ENCODE results near the gene MYL4.

- TF ChIP-seq CTCF (conservative IDR thresholded peaks at IDR 0.05; ENCODE audit: low read length) (no peak), EZH2phosphoT487 (IDR thresholded peaks at IDR 0.05; ENCODE audit: borderline replicate concordance) (no peak)
Observed at GRCh38 chr17:47251421-47251940, 42.3 kb downstream of the MYL4 start.
